Suprapubic skin (tissue), 4 donors: ENCODE results near the gene CHN2.

ENCODE experiments used
- EP300 ChIP-seq: sonication (generic); formaldehyde crosslinking; IDR thresholded peaks from one replicate; pipeline ENCODE4 v1.6.1; 2017; ENCODE audit warnings: antibody characterized with exemption
- POLR2A ChIP-seq, 2 donors: fragments of 450-650 bp; IDR thresholded peaks; one replicate each; pipeline ENCODE4 v1.6.1; 2017; ENCODE audit warnings: antibody characterized with exemption in 2 of 2, mild to moderate bottlenecking in 2 of 2, moderate library complexity in 2 of 2
- POLR2AphosphoS5 ChIP-seq, 3 donors: sonication (generic); formaldehyde crosslinking; IDR thresholded peaks; one replicate each; pipeline ENCODE4 v1.6.1; 2017; ENCODE audit warnings: antibody characterized with exemption in 3 of 3
- TF ChIP-seq, protein P1 (sequence below), 2 donors: fragments of 200-600 bp in 1 of 2; fragments of 450-650 bp in 1 of 2; sonication (generic) in 1 of 2; IDR thresholded peaks; one replicate each; pipeline ENCODE4 v1.5.1; 2016 to 2019; ENCODE audit warnings: antibody characterized with exemption in 2 of 2, mild to moderate bottlenecking in 1 of 2, moderate library complexity in 1 of 2

DNA sequence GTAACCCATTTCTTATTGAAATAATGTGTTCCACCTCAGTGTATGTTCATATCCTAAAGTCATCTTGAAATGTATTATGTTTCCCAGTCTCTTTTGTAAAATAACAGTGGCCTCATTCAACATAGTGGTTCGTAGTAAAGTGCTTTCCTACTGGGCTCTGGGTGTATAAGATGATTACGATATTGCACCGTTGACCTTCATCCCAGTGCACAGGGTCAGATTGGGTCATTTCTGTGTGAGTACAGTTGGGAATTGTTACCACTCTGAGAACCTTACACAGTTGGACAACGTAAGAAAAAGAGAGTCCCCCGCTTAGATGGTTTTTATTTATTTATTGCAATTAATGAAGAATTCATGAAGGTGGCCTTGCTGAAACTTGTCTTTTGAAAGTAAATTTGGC lies 135.6 kb downstream of the CHN2 start:
- TF ChIP-seq POLR2A (IDR thresholded peaks at IDR 0.05) (no peak), EP300 (no peak), POLR2AphosphoS5 (IDR thresholded peaks at IDR 0.05) (no peak)
- TF ChIP-seq, protein P1, sequence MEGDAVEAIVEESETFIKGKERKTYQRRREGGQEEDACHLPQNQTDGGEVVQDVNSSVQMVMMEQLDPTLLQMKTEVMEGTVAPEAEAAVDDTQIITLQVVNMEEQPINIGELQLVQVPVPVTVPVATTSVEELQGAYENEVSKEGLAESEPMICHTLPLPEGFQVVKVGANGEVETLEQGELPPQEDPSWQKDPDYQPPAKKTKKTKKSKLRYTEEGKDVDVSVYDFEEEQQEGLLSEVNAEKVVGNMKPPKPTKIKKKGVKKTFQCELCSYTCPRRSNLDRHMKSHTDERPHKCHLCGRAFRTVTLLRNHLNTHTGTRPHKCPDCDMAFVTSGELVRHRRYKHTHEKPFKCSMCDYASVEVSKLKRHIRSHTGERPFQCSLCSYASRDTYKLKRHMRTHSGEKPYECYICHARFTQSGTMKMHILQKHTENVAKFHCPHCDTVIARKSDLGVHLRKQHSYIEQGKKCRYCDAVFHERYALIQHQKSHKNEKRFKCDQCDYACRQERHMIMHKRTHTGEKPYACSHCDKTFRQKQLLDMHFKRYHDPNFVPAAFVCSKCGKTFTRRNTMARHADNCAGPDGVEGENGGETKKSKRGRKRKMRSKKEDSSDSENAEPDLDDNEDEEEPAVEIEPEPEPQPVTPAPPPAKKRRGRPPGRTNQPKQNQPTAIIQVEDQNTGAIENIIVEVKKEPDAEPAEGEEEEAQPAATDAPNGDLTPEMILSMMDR (IDR thresholded peaks at IDR 0.05) = no peak
